ENCODE measurements around the gene COMP. TPM values are rescaled to one million over a fixed set of nuclear protein-coding genes. Genes with fewer than 3 reads are reported as not detected.

Gene COMP
- total RNA-seq, 1 experiment from 2014 or later: 0.69 TPM

DNA sequence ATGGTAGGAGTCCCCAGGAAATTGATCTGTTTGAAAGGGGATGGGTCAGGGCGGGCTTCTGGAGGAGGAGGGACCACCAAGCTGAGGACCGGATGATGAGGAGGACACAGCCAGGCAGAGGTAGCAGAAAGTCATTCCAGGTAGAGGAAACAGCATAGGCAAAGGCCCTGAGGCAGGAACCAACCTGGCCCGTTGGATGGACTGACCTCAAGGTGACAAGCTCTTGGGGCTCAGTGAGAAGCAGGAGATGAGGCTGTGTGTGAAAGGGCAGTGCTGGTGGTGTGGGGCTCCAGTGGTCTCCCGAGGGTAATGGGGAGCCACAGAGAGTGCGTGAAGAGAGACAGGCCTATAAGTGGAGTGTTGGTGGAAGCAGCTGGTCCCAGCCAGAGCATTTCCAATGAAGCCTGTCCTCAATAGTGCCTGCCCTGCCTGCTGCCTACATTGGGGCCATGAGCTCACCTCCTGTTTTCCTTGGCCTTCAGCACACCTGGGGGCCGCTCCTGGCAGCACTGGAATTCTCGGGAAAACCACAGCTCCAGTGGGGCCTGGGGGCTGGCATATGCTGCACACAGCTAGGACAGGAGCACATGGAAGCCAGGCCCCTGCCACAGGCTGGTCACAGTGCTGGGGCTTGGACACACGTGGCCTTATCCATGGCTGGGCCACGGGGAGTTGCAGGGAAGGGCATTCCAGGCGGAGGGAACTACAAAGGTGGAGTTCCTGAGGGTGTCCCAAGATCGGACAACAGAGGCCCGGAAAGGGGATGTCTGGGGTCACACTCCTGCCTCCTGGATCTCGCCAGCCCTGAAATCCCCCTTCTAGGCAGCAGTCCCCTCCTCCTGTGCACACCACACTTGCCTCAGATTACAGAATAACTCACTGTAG, 2.3 kb upstream of the COMP start:
- Histone ChIP-seq H3K4me1 (ENCODE audit: control insufficient read depth, insufficient read depth, low read length) (no peaks in the 10 kb centered on the region), H3K4me3 (ENCODE audit: low read depth in 2 of 2, low read length in 2 of 2) (no peak overlapping the region), H3K27ac (ENCODE audit: low read length) (no peak overlapping the region), H3K9me3 (ENCODE audit: control insufficient read depth, insufficient read depth, low read depth, low read length) (no peaks in the 10 kb centered on the region), H3K27me3 (ENCODE audit: control insufficient read depth, insufficient read depth, low read length) (no peaks in the 10 kb centered on the region; the same call in 1 of the 2 replicates), H3K36me3 (ENCODE audit: control insufficient read depth, insufficient read depth, low read length) (no peaks in the 10 kb centered on the region)
- ChIA-PET POLR2A (no interaction called here), CTCF (no interaction called here)
- ATAC-seq: no peak
- BruUV-seq (replicated peaks): no TSS peak
- in situ Hi-C loops (cut with HindIII; ENCODE audit: low pct_unique_long_range_greater_than_20kb, low sequenced_read_pairs): no loop called here
- intact Hi-C loops (cut with micrococcal nuclease; ENCODE audit: unreplicated experiment): no loop called here
- TF ChIP-seq TCF7L2 (IDR thresholded peaks at IDR 0.05; ENCODE audit: low read depth, low read length): no peak
- no peak for TF ChIP-seq SIN3A (IDR thresholded peaks at IDR 0.05; ENCODE audit: borderline replicate concordance, insufficient read depth, low read depth, low read length)
- TF ChIP-seq, protein P1, sequence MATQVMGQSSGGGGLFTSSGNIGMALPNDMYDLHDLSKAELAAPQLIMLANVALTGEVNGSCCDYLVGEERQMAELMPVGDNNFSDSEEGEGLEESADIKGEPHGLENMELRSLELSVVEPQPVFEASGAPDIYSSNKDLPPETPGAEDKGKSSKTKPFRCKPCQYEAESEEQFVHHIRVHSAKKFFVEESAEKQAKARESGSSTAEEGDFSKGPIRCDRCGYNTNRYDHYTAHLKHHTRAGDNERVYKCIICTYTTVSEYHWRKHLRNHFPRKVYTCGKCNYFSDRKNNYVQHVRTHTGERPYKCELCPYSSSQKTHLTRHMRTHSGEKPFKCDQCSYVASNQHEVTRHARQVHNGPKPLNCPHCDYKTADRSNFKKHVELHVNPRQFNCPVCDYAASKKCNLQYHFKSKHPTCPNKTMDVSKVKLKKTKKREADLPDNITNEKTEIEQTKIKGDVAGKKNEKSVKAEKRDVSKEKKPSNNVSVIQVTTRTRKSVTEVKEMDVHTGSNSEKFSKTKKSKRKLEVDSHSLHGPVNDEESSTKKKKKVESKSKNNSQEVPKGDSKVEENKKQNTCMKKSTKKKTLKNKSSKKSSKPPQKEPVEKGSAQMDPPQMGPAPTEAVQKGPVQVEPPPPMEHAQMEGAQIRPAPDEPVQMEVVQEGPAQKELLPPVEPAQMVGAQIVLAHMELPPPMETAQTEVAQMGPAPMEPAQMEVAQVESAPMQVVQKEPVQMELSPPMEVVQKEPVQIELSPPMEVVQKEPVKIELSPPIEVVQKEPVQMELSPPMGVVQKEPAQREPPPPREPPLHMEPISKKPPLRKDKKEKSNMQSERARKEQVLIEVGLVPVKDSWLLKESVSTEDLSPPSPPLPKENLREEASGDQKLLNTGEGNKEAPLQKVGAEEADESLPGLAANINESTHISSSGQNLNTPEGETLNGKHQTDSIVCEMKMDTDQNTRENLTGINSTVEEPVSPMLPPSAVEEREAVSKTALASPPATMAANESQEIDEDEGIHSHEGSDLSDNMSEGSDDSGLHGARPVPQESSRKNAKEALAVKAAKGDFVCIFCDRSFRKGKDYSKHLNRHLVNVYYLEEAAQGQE (IDR thresholded peaks at IDR 0.05; ENCODE audit: insufficient read depth in 1 of 2, low read depth in 2 of 2, low read length in 1 of 2): no peak
- TF ChIP-seq POLR2AphosphoS5 (IDR thresholded peaks at IDR 0.05; ENCODE audit: low read depth, low read length): no peak
- TF ChIP-seq, protein P2, sequence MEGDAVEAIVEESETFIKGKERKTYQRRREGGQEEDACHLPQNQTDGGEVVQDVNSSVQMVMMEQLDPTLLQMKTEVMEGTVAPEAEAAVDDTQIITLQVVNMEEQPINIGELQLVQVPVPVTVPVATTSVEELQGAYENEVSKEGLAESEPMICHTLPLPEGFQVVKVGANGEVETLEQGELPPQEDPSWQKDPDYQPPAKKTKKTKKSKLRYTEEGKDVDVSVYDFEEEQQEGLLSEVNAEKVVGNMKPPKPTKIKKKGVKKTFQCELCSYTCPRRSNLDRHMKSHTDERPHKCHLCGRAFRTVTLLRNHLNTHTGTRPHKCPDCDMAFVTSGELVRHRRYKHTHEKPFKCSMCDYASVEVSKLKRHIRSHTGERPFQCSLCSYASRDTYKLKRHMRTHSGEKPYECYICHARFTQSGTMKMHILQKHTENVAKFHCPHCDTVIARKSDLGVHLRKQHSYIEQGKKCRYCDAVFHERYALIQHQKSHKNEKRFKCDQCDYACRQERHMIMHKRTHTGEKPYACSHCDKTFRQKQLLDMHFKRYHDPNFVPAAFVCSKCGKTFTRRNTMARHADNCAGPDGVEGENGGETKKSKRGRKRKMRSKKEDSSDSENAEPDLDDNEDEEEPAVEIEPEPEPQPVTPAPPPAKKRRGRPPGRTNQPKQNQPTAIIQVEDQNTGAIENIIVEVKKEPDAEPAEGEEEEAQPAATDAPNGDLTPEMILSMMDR (IDR thresholded peaks at IDR 0.05): no peak
- no peak for DNase-seq (ENCODE audit: low read depth, low spot score)

DNA sequence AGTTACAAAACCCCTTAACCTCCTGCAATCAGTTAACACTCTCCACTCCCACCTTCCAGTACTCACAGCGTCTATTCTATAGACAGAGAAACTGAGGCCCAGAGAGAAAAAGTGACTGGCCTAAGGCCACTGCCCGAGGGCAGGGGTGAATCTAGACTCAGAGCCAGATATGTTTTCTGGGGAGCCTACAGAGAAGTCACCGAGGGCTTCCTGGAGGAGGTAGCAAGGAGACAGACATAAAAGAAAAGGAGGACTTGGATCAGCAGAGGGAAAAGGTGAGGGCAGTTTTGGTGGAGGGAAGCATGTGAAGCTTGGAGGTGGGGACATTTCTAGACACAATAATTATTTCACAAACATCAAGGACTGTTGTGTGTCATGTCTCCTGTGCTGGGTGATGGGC, 1.6 kb upstream of the COMP start:
- TF ChIP-seq TCF7L2 (IDR thresholded peaks at IDR 0.05; ENCODE audit: low read depth, low read length): no peak
- TF ChIP-seq POLR2AphosphoS5 (IDR thresholded peaks at IDR 0.05; ENCODE audit: low read depth, low read length): no peak
- TF ChIP-seq, protein P2 (IDR thresholded peaks at IDR 0.05): no peak
- TF ChIP-seq SIN3A (IDR thresholded peaks at IDR 0.05; ENCODE audit: borderline replicate concordance, insufficient read depth, low read depth, low read length): no peak
- TF ChIP-seq, protein P1 (IDR thresholded peaks at IDR 0.05; ENCODE audit: insufficient read depth in 1 of 2, low read depth in 2 of 2, low read length in 1 of 2): no peak
- in situ Hi-C loops (cut with HindIII; ENCODE audit: low pct_unique_long_range_greater_than_20kb, low sequenced_read_pairs) (no loop called here), intact Hi-C loops (cut with micrococcal nuclease; ENCODE audit: unreplicated experiment) (no loop called here)
- no peaks in the 10 kb centered on the region for H3K36me3 ChIP-seq (ENCODE audit: control insufficient read depth, insufficient read depth, low read length)
- H3K27me3 ChIP-seq (ENCODE audit: control insufficient read depth, insufficient read depth, low read length): no peaks in the 10 kb centered on the region; the same call in 1 of the 2 replicates
- DNase-seq (ENCODE audit: low read depth, low spot score): no peak
- no peaks in the 10 kb centered on the region for H3K9me3 ChIP-seq (ENCODE audit: control insufficient read depth, insufficient read depth, low read depth, low read length)
- CTCF ChIA-PET: no interaction called here
- no peaks in the 10 kb centered on the region for H3K4me1 ChIP-seq (ENCODE audit: control insufficient read depth, insufficient read depth, low read length)
- no peak for ATAC-seq
- POLR2A ChIA-PET: no interaction called here
- no peak overlapping the region for H3K4me3 ChIP-seq (ENCODE audit: low read depth in 2 of 2, low read length in 2 of 2)
- no TSS peak for BruUV-seq (replicated peaks)
- no peak overlapping the region for H3K27ac ChIP-seq (ENCODE audit: low read length)
